ENCODE measurements around the gene MMEL1.

The MMEL1 gene

GRCh38 chr1:2625311-2625710 lies 7.5 kb downstream of the MMEL1 start:
- H3K27me3 ChIP-seq (ENCODE audit: insufficient read depth, poor library complexity, severe bottlenecking), result peaks cover 20% of the 10 kb centered on the region
- no peak for DNase-seq (ENCODE audit: low read depth in 1 of 2, low spot score in 1 of 2)

GRCh38 chr1:2624735-2625300 lies 8.0 kb downstream of the MMEL1 start:
- no peak overlapping the region for H3K4me3 ChIP-seq (replicated peaks; ENCODE audit: insufficient read depth, low read length)

More at GRCh38 chr1:2625311-2625710, 7.5 kb downstream of the MMEL1 start:
- no peak overlapping the region for H3K4me3 ChIP-seq (replicated peaks; ENCODE audit: insufficient read depth, low read length)
- no peak overlapping the region for H3K27ac ChIP-seq (replicated peaks)
- TF ChIP-seq REST (IDR thresholded peaks at IDR 0.05; ENCODE audit: insufficient replicate concordance, low read depth), result no peak
- TF ChIP-seq GABPA (IDR thresholded peaks at IDR 0.05; ENCODE audit: low read depth), result no peak
- TF ChIP-seq POLR2AphosphoS5 (IDR thresholded peaks at IDR 0.05; ENCODE audit: low read depth), result no peak
- TF ChIP-seq SPI1 (IDR thresholded peaks at IDR 0.05; ENCODE audit: borderline replicate concordance, low read depth), result no peak
- TF ChIP-seq CTCF (IDR thresholded peaks at IDR 0.05; ENCODE audit: insufficient read depth, low read length), result no peak

More at GRCh38 chr1:2624735-2625300, 8.0 kb downstream of the MMEL1 start:
- H3K27ac ChIP-seq (replicated peaks), result no peak overlapping the region
- no peak for TF ChIP-seq REST (IDR thresholded peaks at IDR 0.05; ENCODE audit: insufficient replicate concordance, low read depth)
- no peak for TF ChIP-seq CTCF (IDR thresholded peaks at IDR 0.05; ENCODE audit: insufficient read depth, low read length)
- TF ChIP-seq GABPA (IDR thresholded peaks at IDR 0.05; ENCODE audit: low read depth), result no peak
- no peak for TF ChIP-seq POLR2AphosphoS5 (IDR thresholded peaks at IDR 0.05; ENCODE audit: low read depth)
- no peak for TF ChIP-seq SPI1 (IDR thresholded peaks at IDR 0.05; ENCODE audit: borderline replicate concordance, low read depth)
- peaks cover 20% of the 10 kb centered on the region for H3K27me3 ChIP-seq (ENCODE audit: insufficient read depth, poor library complexity, severe bottlenecking)
- no peak for DNase-seq (ENCODE audit: low read depth in 1 of 2, low spot score in 1 of 2)
